ENCODE results near the gene PLXND1.

- no peak for TF ChIP-seq CTCF (IDR thresholded peaks at IDR 0.05; ENCODE audit: low read depth, low read length)
- TF ChIP-seq EZH2phosphoT487 (IDR thresholded peaks at IDR 0.05; ENCODE audit: low read depth): no peak
Observed at GRCh38 chr3:129532261-129532660, 74.2 kb downstream of the PLXND1 start.
